Caki2 (cell line): ENCODE results near the gene TBCK. TPM values are rescaled to one million over a fixed set of nuclear protein-coding genes. Genes with fewer than 3 reads are reported as not detected.
A peak's percentile ranks its signal among the peaks of the same experiment; 100 is the strongest.

Experiments used
- DNase-seq: peaks from one replicate; pipeline ENCODE4 v3.0.0-alpha.2; 2015; ENCODE audit warnings: low read depth
- in situ Hi-C: cut with HindIII; loops from 2 replicates; pipeline ENCODE4 v1.10.0; 2016; ENCODE audit warnings: low sequenced_read_pairs, low pct_unique_long_range_greater_than_20kb, mixed read lengths
- total RNA-seq: library from RNA; depleted of rRNA; stranded (reverse); fragments of >200 nt; shearing (Covaris generic); gene quantifications from 2 replicates; pipeline ENCODE4 v1.2.3, GENCODE V29; 2014; ENCODE audit warnings: low replicate concordance

The TBCK gene
- total RNA-seq, 1 experiment from 2014 or later, result 12.9 TPM

DNA sequence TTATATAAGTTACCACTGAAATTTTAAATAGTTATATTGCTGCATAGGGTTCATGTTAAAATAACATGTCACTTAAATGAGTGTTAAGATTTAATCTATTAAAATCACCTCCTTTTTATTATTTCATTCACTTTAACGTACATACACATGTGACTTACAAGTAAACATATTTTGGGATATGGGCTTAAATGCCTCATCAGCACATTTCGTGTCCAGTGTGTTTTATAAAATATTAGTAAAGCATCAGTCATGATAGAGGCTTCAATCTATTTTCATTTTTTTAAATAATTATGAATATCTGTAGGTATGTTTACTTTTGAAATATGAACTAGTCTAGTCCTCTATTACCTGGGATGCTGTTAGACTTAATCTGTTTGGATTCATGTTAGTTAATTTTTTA lies 277.1 kb downstream of the TBCK start:
- no peak for DNase-seq
- in situ Hi-C loops, result no loop called here

DNA sequence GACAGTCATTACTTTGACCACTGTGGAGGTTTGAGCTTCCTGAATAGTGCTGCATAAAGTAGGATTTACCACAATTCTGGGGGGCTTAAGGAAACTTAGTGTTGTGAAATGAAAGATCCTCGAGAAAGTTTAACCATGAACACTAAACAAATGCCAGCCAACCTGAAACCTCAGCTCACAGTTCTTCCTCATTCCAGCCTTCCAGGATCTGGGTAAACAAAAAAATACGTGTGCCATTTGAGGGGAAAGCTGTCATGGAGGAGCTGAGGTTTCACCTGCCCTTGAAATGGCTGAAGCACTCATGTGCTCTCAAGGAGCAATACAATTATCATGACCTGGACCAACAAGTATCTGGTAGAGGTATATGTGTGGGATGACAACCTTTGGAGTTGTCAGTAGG lies 278.0 kb downstream of the TBCK start:
- in situ Hi-C loops, result no loop called here
- no peak for DNase-seq

DNA sequence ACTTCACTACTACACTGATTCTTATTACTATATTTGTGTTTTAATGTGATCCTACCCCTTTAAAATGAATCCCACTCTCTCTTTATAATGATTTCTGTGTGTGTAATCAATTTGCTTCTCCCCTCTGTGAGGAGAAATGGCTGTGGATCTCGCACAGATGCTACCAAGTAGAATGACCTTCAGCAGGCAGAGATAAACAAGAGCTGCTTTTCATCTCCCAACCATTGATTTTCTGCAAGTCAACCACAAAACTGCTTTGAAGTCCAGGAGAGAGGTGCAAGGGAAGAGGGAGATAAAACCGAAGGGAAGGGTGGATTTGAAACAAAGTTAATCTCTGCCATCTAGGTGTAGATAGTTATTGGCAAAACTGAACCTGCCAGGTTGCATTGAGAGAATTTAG lies 279.2 kb downstream of the TBCK start:
- in situ Hi-C loops, result no loop called here
- DNase-seq, result no peak

DNA sequence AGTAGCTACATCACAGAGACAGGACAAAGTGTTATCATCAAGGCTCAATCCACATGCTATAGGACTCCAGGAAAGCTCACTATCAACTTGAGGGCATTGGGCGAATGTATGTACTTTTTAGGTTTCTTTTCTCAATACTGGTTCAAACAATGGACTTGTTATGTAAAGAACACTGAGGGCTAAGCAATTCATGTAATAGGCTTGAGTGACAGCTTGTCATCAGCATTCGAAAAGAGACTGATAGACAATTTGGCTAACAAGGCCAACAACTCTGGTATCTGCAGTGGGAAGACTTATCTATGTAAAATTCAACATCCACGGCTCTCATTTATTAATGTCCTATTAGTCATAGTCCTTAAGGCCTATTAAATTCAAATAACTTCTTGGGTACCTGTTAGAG lies 279.7 kb downstream of the TBCK start:
- no peak for DNase-seq
- in situ Hi-C loops, result no loop called here

DNA sequence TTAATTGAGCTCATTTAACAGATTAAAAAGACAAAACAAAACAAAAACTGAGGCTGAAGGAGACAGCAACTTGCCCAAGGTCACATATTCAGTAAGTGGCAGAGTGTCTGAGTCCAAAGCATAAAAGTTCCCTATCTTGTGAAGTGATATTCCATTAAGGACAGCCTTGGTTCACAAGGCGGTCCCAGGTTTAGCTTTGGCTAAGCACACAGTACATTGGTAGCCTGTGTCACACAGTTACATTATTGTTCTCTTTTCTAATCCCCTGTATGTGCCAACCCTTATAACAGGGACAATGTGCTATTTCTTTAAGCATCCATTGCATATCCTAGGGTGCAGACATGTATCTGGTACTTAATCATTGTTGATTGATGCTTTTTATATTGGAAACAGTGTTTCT lies 280.8 kb downstream of the TBCK start:
- DNase-seq, result no peak
- in situ Hi-C loops, result no loop called here

DNA sequence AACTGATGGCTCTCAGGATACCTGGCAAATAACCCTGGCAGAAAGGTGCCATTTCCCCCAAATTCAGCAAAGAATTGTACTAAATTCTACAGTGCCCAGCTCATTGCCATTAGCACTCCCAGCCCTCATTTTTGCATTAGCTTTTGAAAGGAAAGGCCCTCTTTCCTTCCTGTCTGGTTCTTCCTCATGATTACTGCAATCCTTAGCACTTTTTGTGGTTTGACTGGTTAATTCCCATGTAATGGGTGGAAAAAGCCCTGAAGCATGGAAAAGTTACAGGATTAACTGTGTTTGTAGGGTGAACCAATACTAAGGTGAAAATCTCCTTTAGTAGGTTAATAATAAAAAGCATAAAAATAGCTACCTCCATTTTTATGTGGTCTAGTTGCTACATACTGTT lies 281.3 kb downstream of the TBCK start:
- no peak for DNase-seq
- in situ Hi-C loops, result no loop called here

DNA sequence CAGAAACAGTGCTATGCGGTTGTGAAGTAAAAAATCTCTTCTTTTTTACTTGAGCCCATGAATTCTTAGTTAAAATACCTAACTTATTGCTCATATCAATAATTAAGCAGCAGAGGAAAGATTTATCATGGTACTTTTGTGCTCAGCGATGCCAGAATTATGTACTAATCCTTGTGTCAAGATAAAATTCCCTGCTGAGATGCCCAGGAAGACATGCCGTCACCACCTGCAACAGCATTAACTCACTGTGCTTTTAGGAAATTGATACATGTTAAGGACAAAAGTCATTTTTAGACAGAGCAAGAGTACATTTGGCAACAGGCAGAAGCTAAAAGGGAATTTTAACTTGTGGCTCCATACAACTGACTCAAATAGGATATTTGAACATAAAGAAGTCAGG lies 281.8 kb downstream of the TBCK start:
- in situ Hi-C loops, result no loop called here
- DNase-seq, result no peak

DNA sequence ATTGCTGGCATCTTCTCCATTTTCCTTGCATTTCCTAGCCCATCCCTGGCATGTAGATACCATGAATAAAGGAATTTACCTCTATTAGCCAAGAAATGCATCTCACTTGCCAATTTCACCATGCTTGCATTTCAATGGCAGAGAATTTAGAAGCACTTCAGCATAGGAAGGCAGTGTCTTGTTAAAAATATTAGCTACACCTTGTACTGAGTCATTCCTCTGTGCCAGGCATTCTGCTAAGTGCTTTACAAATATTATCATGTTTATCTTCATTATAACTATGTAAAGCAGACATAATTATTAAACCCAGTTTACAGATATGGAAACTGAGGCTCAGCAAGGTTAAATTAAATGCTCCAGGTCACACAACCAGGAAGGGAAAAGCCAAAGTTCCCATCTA lies 282.5 kb downstream of the TBCK start:
- in situ Hi-C loops, result no loop called here
- no peak for DNase-seq

DNA sequence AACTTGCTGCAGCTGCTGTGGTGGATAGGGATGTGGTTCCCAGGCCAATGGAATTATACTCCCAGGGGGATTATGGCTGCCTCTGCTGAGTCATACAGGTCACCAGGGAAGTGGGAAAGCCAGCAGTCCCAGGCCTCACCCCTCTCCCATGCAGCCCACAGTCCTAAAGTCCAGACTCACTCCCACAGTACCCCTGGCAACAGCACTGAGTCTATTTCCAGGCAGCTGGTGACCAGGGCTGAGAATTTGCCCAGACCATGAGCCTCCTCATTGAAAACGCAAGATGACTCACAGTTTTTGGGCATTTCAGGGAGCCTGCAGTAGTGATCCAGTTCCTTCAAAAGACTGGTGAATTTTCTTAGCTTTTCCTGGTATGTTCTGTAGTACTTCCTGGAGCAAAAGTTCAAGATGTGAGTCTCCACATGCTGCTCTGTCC lies 283.1 kb downstream of the TBCK start:
- DNase-seq, result no peak
- in situ Hi-C loops, result no loop called here

DNA sequence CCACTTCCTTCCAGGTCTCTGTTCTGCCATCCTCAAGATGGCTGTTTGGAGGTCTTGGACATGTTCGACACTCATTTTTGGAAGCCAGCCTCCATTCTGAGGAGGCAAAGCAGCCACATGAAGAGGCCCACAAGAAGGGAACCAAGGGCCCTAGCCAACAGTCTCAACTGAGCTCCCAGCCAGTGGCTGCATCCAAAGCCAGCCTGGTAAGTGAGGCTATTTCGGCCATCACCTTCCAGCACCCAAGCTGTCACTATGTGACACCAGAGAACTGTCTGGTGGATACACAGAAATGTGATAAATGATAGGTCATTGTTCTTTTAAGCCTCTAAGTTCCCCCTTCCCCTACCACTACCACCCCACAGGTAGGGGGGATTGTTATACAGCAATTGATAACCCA lies 293.6 kb downstream of the TBCK start:
- in situ Hi-C loops, result no loop called here
- no peak for DNase-seq

DNA sequence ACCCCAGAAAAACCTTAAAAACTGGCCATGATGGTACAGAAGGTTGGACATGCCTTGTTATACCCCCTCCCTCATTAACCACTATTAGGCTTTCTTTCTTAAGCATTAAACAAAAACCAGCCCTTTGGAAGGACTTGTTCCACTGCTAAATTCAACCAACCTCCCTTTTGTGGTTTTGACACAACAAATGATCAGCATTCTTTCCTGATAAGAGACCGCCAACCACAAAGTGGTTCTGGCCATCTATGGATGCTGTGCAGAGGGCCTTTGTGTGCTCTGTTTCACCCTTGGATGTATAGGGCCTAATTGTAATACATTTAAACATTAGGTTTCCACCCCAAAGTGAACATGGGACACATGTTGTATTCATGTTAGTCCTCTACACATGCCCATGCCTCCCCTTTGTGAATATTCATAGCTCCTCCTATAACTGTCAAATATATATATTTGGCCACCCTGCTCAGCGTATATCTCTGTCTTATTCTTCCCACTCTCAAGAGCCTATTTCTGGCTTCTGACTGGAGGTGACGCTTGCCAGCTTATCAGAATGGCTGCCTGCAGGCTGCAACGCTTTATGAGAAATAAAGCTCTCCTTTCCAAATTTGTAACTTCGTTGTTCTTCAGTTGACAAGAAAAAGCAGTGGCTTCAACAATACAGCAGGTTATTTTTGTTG lies 294.1 kb downstream of the TBCK start:
- in situ Hi-C loops, result no loop called here
- DNase-seq, result no peak

DNA sequence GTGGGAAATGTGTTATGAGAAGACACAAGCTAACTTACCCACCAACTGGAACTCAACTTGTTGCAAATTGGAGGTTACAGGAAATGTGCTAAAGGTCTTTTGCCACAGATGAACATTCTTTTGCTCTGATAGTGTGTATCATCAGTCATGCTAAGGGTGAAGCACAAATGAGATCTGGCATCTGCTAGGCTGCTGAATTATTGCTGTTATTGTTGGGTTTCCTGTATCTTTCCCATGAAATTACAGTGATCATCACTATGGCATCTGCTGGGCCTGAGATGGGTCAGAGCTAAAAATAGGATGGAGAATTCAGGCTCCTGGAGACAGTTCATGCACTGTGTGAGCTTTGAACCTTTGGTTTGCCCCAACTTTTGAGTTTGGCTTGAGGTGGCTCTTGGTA lies 296.2 kb downstream of the TBCK start:
- in situ Hi-C loops, result no loop called here

DNA sequence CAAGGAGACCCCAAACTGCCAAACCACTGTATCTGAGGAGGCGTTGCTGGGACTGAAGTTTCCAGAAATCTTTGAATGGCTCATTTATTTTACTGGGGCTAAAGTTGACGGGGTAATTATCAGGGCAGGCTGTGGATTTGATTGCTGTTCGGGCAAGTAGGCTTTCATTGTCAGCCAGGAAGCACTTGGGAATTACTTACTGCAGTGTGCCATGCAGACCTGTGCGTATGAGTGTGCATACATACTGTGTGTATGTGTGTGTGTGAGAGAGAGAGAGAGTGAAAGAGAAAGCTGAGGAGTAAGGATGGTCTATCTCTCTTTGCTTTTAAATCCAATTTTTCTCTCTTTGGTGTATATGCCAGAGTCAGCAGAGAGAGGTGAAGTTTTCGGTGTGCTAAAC lies 298.0 kb downstream of the TBCK start:
- in situ Hi-C loops, result no loop called here
- DNase-seq, result no peak

More for the DNA sequence above, 296.2 kb downstream of the TBCK start:
- no peak for DNase-seq

DNA sequence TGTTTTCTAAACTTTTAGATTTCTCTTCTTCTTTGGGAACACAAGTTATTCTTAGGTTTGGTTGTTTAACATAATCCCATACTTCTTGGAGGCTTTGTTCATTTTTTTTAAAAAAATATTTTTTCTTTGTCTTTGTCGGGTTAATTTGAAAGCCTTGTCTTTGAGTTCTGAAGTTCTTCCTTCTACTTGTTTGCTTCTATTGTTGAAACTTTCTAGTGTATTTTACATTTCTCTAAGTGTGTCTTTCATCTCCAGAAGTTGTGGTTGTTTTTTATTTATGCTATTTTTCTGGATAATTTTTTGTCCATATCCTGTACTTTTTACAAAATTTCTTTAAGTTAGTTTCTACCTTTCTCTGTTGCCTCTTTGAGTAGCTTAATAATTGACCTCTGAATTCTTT lies 304.6 kb downstream of the TBCK start:
- in situ Hi-C loops, result no loop called here
- peak; percentile 12 for DNase-seq

DNA sequence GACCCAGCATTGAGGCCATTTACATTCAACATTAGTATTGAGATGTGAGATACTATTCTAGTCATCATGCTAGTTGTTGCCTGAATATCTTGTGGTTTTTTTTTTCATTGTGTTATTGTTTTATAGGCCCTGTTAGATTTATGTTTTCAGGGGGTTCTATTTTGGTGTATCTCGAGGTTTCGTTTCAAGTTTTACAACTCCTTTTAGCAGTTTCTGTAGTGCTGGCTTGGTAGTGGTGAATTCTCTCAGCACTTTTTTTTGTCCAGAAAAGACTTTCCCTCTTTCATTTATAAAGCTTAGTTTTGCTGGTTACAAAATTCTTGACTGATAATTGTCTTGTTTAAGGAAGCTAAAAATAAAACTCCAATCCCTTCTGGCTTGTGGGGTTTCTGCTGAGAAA lies 305.2 kb downstream of the TBCK start:
- in situ Hi-C loops, result no loop called here
- DNase-seq, result no peak

DNA sequence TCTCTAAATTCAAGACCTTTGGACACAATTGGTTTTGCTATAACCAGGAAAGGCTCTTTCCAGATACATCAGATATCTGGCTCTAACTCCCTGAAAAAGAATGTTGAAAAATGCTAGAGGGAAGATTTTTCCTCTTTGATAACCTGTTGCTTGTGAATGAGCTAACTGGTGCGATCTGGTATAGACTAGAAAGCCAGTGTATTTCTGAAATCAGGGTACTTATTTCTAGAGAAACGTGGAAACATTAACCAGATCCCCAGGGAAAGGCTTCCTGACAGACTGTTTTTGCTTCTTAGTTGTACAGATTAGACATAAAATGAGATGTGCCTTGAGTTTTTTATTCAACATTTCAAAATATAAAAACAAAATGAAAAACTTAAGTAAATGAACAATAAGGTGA lies 313.0 kb downstream of the TBCK start:
- in situ Hi-C loops, result no loop called here
- no peak for DNase-seq

DNA sequence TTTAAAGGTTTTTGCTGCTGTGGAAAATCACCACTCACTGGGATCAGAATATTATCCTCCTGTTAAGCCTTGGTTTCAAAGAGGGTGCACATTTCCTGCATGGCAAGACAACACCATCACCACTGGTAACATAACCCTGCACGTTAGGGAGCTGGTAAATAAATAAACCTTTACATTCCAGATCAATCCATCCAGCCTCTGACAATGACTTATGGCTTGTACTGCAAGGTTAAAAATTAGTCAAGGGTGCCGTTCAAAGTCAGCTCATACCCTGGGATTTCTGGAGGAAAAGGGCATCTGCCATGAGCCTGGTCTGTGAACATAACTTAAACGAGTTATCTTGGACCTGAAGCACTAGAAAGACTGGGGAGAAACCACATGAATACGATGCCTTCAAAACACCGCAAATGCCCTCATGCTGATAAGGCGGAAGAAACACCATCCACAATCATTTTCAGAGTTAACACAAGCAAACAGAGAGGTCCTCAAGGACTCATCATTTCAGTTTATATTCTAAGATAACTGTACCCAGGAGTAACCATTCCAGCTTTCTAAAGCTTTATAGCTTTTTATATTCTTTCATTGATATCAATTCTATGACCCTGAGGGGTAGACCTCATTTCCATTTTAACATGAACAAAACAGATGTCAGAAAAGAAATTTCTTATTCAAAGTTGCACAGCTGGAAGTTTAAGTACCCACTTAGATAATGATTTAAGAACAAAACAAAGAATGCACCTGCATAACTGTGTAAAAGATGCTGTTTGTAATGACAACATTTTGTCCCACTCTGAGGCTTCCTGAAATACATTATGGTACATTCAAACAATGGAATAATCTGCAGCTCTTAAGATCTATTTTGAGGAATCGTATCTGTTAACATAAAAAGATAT lies 317.6 kb downstream of the TBCK start:
- in situ Hi-C loops, result no loop called here
- peak; percentile 65 for DNase-seq

DNA sequence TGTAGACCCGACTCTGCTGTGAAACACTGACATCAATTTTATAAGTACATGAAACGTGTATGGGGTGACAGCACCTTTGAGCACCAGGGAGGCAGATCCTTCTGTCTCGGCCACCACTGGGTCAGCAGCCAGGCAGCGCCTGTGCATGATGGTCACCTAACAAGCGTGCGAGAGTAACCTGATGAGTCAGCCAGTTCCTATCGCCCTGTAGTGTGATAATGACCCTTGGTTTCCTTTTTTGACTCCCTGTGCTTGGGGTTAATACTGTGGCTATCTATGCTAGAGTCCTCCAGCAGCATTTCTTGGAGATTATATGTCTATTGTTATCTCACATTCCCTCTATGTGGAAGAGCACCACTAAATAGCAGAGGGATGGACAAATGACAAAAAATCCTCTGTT lies 319.2 kb downstream of the TBCK start:
- in situ Hi-C loops, result no loop called here
- no peak for DNase-seq

DNA sequence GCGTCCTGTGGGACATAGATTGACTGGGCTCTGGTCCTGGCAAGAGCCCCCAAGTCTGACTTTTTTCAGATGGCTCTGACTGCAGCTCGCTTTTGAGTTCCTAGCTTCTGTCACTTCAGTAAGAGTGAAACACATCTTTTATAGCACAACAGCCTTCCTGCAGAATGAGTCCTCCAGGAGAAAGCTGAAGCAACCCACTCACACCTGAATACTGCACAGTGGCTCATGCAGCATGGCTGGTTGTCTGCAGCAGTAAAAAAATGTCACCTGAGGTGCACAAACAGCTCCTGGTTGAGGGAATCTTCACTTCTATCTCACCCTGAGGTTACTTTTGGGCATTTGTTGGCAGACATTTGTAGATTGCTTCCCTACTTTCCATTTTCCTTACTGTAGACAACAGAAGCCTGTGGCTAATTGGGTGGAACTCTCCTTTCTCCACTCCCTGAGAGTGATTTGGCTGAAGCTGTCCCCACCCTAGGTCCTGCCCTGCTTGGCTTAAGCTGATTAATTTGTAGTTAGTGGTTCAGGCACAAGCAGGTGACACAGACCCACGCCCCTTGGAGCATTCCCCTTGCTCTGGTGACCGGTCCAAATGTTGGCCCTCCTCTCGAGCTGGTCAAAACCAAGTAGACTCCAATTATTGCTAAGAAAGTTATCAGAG lies 321.0 kb downstream of the TBCK start:
- in situ Hi-C loops, result no loop called here
- DNase-seq, result peak; percentile 33
